Measurements from ENCODE around the gene RAI14. TPM values are rescaled to one million over a fixed set of nuclear protein-coding genes. Genes with fewer than 3 reads are reported as not detected.

RAI14 gene
- total RNA-seq, 1 donor from 2014 or later, result 260 TPM

GRCh38 chr5:34791761-34792244 is 135.7 kb downstream of the RAI14 start:
- no peak for TF ChIP-seq CTCF (IDR thresholded peaks at IDR 0.05)
- H3K36me3 Mint-ChIP-seq (ENCODE audit: low read depth), result peaks cover 13% of the 10 kb centered on the region
- no peak overlapping the region for H3K4me3 Mint-ChIP-seq (ENCODE audit: unreplicated experiment)
- H3K9me3 Mint-ChIP-seq (ENCODE audit: low read depth), result peaks cover 5% of the 10 kb centered on the region
- no peaks in the 10 kb centered on the region for H3K27me3 Mint-ChIP-seq (ENCODE audit: low read depth)
- peaks cover 45% of the 10 kb centered on the region for H3K4me1 Mint-ChIP-seq (ENCODE audit: low read depth)
- DNase-seq (ENCODE audit: low spot score), result no peak
- peak overlapping the region; percentile 32 for H3K27ac Mint-ChIP-seq (ENCODE audit: unreplicated experiment)

GRCh38 chr5:34802834-34803563 is 146.9 kb downstream of the RAI14 start:
- peaks cover 27% of the 10 kb centered on the region for H3K4me1 Mint-ChIP-seq (ENCODE audit: low read depth)
- H3K4me3 Mint-ChIP-seq (ENCODE audit: unreplicated experiment), result no peak overlapping the region
- no peak for TF ChIP-seq CTCF (IDR thresholded peaks at IDR 0.05)
- no peaks in the 10 kb centered on the region for H3K9me3 Mint-ChIP-seq (ENCODE audit: low read depth)
- no peak overlapping the region for H3K27ac Mint-ChIP-seq (ENCODE audit: unreplicated experiment)
- DNase-seq (ENCODE audit: low spot score), result peak; percentile 33
- H3K36me3 Mint-ChIP-seq (ENCODE audit: low read depth), result peaks cover 34% of the 10 kb centered on the region
- no peaks in the 10 kb centered on the region for H3K27me3 Mint-ChIP-seq (ENCODE audit: low read depth)

GRCh38 chr5:34803974-34804732 is 148.0 kb downstream of the RAI14 start:
- no peak overlapping the region for H3K4me3 Mint-ChIP-seq (ENCODE audit: unreplicated experiment)
- no peak overlapping the region for H3K27ac Mint-ChIP-seq (ENCODE audit: unreplicated experiment)
- no peaks in the 10 kb centered on the region for H3K27me3 Mint-ChIP-seq (ENCODE audit: low read depth)
- TF ChIP-seq CTCF (IDR thresholded peaks at IDR 0.05), result no peak
- H3K36me3 Mint-ChIP-seq (ENCODE audit: low read depth), result peaks cover 36% of the 10 kb centered on the region
- no peak for DNase-seq (ENCODE audit: low spot score)
- H3K4me1 Mint-ChIP-seq (ENCODE audit: low read depth), result peaks cover 36% of the 10 kb centered on the region
- H3K9me3 Mint-ChIP-seq (ENCODE audit: low read depth), result no peaks in the 10 kb centered on the region

- H3K36me3 Mint-ChIP-seq (ENCODE audit: low read depth), result peaks cover 32% of the 10 kb centered on the region
- H3K4me3 Mint-ChIP-seq (ENCODE audit: unreplicated experiment), result no peak overlapping the region
- DNase-seq (ENCODE audit: low spot score), result no peak
- peaks cover 42% of the 10 kb centered on the region for H3K4me1 Mint-ChIP-seq (ENCODE audit: low read depth)
- no peak overlapping the region for H3K27ac Mint-ChIP-seq (ENCODE audit: unreplicated experiment)
- no peaks in the 10 kb centered on the region for H3K27me3 Mint-ChIP-seq (ENCODE audit: low read depth)
- TF ChIP-seq CTCF (IDR thresholded peaks at IDR 0.05), result no peak
- no peaks in the 10 kb centered on the region for H3K9me3 Mint-ChIP-seq (ENCODE audit: low read depth)
Observed at GRCh38 chr5:34804913-34805312, 148.8 kb downstream of the RAI14 start.

- Mint-ChIP-seq H3K9me3 (ENCODE audit: low read depth) (no peaks in the 10 kb centered on the region), H3K4me3 (ENCODE audit: unreplicated experiment) (no peak overlapping the region), H3K27ac (ENCODE audit: unreplicated experiment) (peak overlapping the region; percentile 42), H3K4me1 (ENCODE audit: low read depth) (peaks cover 54% of the 10 kb centered on the region), H3K27me3 (ENCODE audit: low read depth) (no peaks in the 10 kb centered on the region), H3K36me3 (ENCODE audit: low read depth) (peaks cover 23% of the 10 kb centered on the region)
- no peak for DNase-seq (ENCODE audit: low spot score)
- no peak for TF ChIP-seq CTCF (IDR thresholded peaks at IDR 0.05)
Observed at GRCh38 chr5:34806532-34806931, 150.4 kb downstream of the RAI14 start.
